Naive thymus-derived CD4-positive, alpha-beta T cell (primary cell): ENCODE results near the gene LYRM1. TPM values are rescaled to one million over a fixed set of nuclear protein-coding genes. Genes with fewer than 3 reads are reported as not detected.

Experiments used
- ATAC-seq: fragments of 150-1000 bp; cut with Tn5 transposase; 2 replicates; pipeline ENCODE4 v1.10.0; 2021; ENCODE audit warnings: mild to moderate bottlenecking, moderate library complexity
- CTCF ChIA-PET: fragments of 350-600 bp; sonication (Branson Sonifier 250); formaldehyde crosslinking; loops from one replicate; lab custom pipeline; 2021; ENCODE audit warnings: antibody characterized with exemption; lab: Charles Lee
- POLR2A ChIA-PET: fragments of 350-600 bp; sonication (Branson Sonifier 250); formaldehyde crosslinking; loops from one replicate; lab custom pipeline; 2021; ENCODE audit warnings: antibody characterized with exemption, inconsistent platforms; lab: Charles Lee
- DNase-seq, 9 donors: peaks; one replicate each; pipeline versions ENCODE4 v3.0.0 to v3.0.0-alpha.2; 2020 to 2022; ENCODE audit warnings: mixed read lengths in 1 of 9
- H3K27ac ChIP-seq: one replicate; pipeline ENCODE4 v1.7.0; 2013; ENCODE audit warnings: mild to moderate bottlenecking, low read depth, low read length, moderate library complexity
- H3K27me3 ChIP-seq, 2 donors: one replicate each; pipeline ENCODE4 v1.7.0; 2013; ENCODE audit warnings: low read length in 2 of 2, mild to moderate bottlenecking in 2 of 2, moderate library complexity in 2 of 2; ENCODE audit not compliant: control insufficient read depth in 2 of 2, insufficient read depth in 2 of 2
- H3K36me3 ChIP-seq, 3 experiments: 1 replicate in 2 of 3; 2 replicates in 1 of 3; pipeline ENCODE4 v1.7.0; 2013; ENCODE audit warnings: low read length in 3 of 3, mild to moderate bottlenecking in 3 of 3, moderate library complexity in 1 of 3; ENCODE audit not compliant: insufficient read depth in 3 of 3, control insufficient read depth in 2 of 3
- H3K4me1 ChIP-seq, 2 donors: one replicate each; pipeline ENCODE4 v1.7.0; 2013; ENCODE audit warnings: low read length in 2 of 2, mild to moderate bottlenecking in 2 of 2, moderate library complexity in 1 of 2; ENCODE audit not compliant: control insufficient read depth in 2 of 2, insufficient read depth in 2 of 2
- H3K4me3 ChIP-seq: 2 replicates; pipeline ENCODE4 v1.7.0; 2013; ENCODE audit warnings: mild to moderate bottlenecking, low read length
- H3K9me3 ChIP-seq, 3 experiments: 1 replicate in 2 of 3; 2 replicates in 1 of 3; pipeline ENCODE4 v1.7.0; 2013; ENCODE audit warnings: low read length in 3 of 3; ENCODE audit not compliant: control insufficient read depth in 2 of 3
- H3K27ac Mint-ChIP-seq, 9 donors: one replicate each; pipeline ENCODE4 v1.8.0; 2020 to 2022; ENCODE audit warnings: mixed read lengths in 9 of 9, mild to moderate bottlenecking in 8 of 9, moderate library complexity in 5 of 9, inconsistent platforms in 2 of 9
- H3K27me3 Mint-ChIP-seq, 5 donors: one replicate each; pipeline ENCODE4 v1.8.0; 2021 to 2022; ENCODE audit warnings: mixed read lengths in 5 of 5, mild to moderate bottlenecking in 1 of 5
- H3K36me3 Mint-ChIP-seq, 5 donors: one replicate each; pipeline ENCODE4 v1.8.0; 2020 to 2022; ENCODE audit warnings: mixed read lengths in 5 of 5, mild to moderate bottlenecking in 3 of 5, inconsistent platforms in 1 of 5
- H3K4me1 Mint-ChIP-seq, 7 donors: one replicate each; pipeline ENCODE4 v1.8.0; 2020 to 2022; ENCODE audit warnings: mixed read lengths in 7 of 7, mild to moderate bottlenecking in 3 of 7, inconsistent platforms in 1 of 7
- H3K4me3 Mint-ChIP-seq, 10 donors: one replicate each; pipeline ENCODE4 v1.8.0; 2020 to 2022; ENCODE audit warnings: mild to moderate bottlenecking in 10 of 10, mixed read lengths in 10 of 10, moderate library complexity in 6 of 10, inconsistent platforms in 2 of 10
- H3K9me3 Mint-ChIP-seq, 11 donors: one replicate each; pipeline ENCODE4 v1.8.0; 2020 to 2022; ENCODE audit warnings: mixed read lengths in 11 of 11, mild to moderate bottlenecking in 4 of 11, inconsistent platforms in 1 of 11, moderate library complexity in 1 of 11
- intact Hi-C, 2 donors: fragments of 100-400 bp; cut with micrococcal nuclease; formaldehyde crosslinking; loops; one replicate each; pipeline ENCODE4 v1.15.1; 2023
- polyA plus RNA-seq, 2 donors: library from polyadenylated mRNA; unstranded; fragments of 300-500 nt; fragmentation: Illumina TruSeq; gene quantifications; one replicate each; pipeline ENCODE4 v1.2.3, GENCODE V29; 2021
- total RNA-seq, 6 experiments: library from RNA in 5 of 6; stranded (reverse) in 5 of 6; gene quantifications; 1 replicate in 5 of 6; 2 replicates in 1 of 6; pipeline ENCODE4 v1.2.3 and lab custom pipeline; 2021 to 2026

The LYRM1 gene
- total and polyA plus RNA-seq, 7 experiments from 2014 or later, result 13.4 to 43.8 (median 23.9) TPM

GRCh38 chr16:20875355-20875650 lies 25.3 kb upstream of the LYRM1 start:
- ChIA-PET POLR2A (interaction anchor here (0.7 to 1.0 kb wide), 2 partner anchors 76 to 137 kb away, joined by 3 read pairs; no protein-coding TSS in a partner anchor), CTCF (interaction anchor here (0.8 to 2.7 kb wide), 7 partner anchors 13 to 69 kb away, joined by 3 to 18 read pairs (median 3); partner anchors contain the start of genes ERI2 and REXO5)
- Mint-ChIP-seq H3K27me3 (no peaks in the 10 kb centered on the region), H3K36me3 (peaks cover 0 to 30% (median 0%) of the 10 kb centered on the region in 5 donors), H3K27ac (peak overlapping the region; percentile 37 to 99 (median 92)), H3K4me1 (peaks cover 30 to 83% (median 44%) of the 10 kb centered on the region in 7 donors), H3K4me3 (peak overlapping the region in 6 of 10 donors; percentile 3 to 85 (median 13)), H3K9me3 (peaks cover 0 to 5% (median 0%) of the 10 kb centered on the region in 11 donors)
- no peak for DNase-seq
- Histone ChIP-seq H3K4me1 (peaks cover 18 to 27% of the 10 kb centered on the region in 2 donors), H3K27ac (no peak overlapping the region), H3K9me3 (no peaks in the 10 kb centered on the region), H3K27me3 (no peaks in the 10 kb centered on the region), H3K36me3 (peaks cover 0 to 5% (median 0%) of the 10 kb centered on the region in 3 experiments), H3K4me3 (no peak overlapping the region)
- intact Hi-C loops, result loop anchor here (1.0 to 2.0 kb wide), 4 partner anchors 25 to 69 kb away; partner anchors contain the start of genes DCUN1D3 (in 1 of the 2), ERI2 (in 1 of the 2), LYRM1 (in 1 of the 2) and REXO5 (in 1 of the 2)
- no peak for ATAC-seq

- ATAC-seq (no peak), DNase-seq (no peak)
- Mint-ChIP-seq H3K27me3 (no peaks in the 10 kb centered on the region), H3K4me1 (peaks cover 17 to 66% (median 26%) of the 10 kb centered on the region in 7 donors), H3K4me3 (no peak overlapping the region), H3K36me3 (peaks cover 0 to 26% (median 0%) of the 10 kb centered on the region in 5 donors), H3K9me3 (peaks cover 0 to 5% (median 0%) of the 10 kb centered on the region in 11 donors), H3K27ac (peak overlapping the region in 1 of 9 donors; percentile 22)
- Histone ChIP-seq H3K27ac (no peak overlapping the region), H3K9me3 (no peaks in the 10 kb centered on the region), H3K27me3 (no peaks in the 10 kb centered on the region), H3K4me1 (peaks cover 13 to 19% of the 10 kb centered on the region in 2 donors), H3K36me3 (peaks cover 0 to 5% (median 0%) of the 10 kb centered on the region in 3 experiments), H3K4me3 (no peak overlapping the region)
- intact Hi-C loops, result no loop called here
- CTCF ChIA-PET, result no interaction called here
- POLR2A ChIA-PET, result interaction anchor here (1.7 kb wide), 1 partner anchor 21 kb away, joined by 6 read pairs; the partner anchor contains the start of genes DCUN1D3 and LYRM1
These were observed 21.9 kb upstream of the LYRM1 start for GRCh38 chr16:20878682-20879147.

- peaks cover 8 to 14% of the 10 kb centered on the region in 2 donors for H3K4me1 ChIP-seq
- H3K27ac ChIP-seq, result no peak overlapping the region
- Mint-ChIP-seq H3K27me3 (no peaks in the 10 kb centered on the region), H3K27ac (peak overlapping the region in 3 of 9 donors; percentile 7 to 48 (median 46)), H3K36me3 (peaks cover 0 to 31% (median 6%) of the 10 kb centered on the region in 5 donors), H3K4me3 (peak overlapping the region in 1 of 10 donors; percentile 45), H3K4me1 (peaks cover 15 to 65% (median 25%) of the 10 kb centered on the region in 7 donors), H3K9me3 (peaks cover 0 to 5% (median 0%) of the 10 kb centered on the region in 11 donors)
- DNase-seq, result no peak
- ATAC-seq, result no peak
- H3K27me3 ChIP-seq, result no peaks in the 10 kb centered on the region
- POLR2A ChIA-PET, result interaction anchor here (1.7 kb wide), 1 partner anchor 20 kb away, joined by 6 read pairs; the partner anchor contains the start of genes DCUN1D3 and LYRM1
- intact Hi-C loops, result no loop called here
- no peaks in the 10 kb centered on the region for H3K9me3 ChIP-seq
- no peak overlapping the region for H3K4me3 ChIP-seq
- CTCF ChIA-PET, result no interaction called here
- H3K36me3 ChIP-seq, result peaks cover 0 to 5% (median 0%) of the 10 kb centered on the region in 3 experiments
These were observed 21.2 kb upstream of the LYRM1 start for GRCh38 chr16:20879175-20880040.

DNA sequence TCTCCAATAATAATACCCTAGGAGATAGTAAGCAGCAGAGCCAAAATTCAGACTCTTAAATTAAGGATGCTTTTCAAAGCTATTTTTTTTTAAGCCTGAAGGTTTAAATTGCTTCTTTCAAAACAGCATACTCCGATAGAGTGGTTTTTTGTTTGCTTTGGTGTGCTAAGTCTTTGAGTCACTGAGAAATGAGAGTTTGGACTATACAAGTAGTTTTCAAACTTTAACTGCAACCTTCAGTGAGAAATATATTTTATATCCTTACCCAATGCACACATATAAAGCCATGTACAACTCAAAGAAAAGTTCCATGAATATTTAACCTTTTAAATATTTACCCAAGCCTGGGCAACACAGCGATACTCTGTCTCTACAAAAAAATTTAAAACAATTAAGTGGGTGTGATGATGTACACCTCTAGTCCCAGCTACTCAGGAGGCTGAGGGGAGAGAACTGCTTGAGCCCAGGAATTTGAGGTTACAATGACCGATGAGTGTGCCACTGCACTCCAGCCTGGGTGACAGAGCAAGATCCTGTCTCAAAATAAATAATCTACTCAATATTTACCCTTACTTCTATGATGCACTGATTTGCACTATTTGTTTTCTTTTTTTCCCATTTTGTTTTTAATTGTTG lies 19.6 kb upstream of the LYRM1 start:
- ChIA-PET CTCF (no interaction called here), POLR2A (no interaction called here)
- H3K4me3 ChIP-seq, result no peak overlapping the region
- Mint-ChIP-seq H3K36me3 (peaks cover 0 to 33% (median 8%) of the 10 kb centered on the region in 5 donors), H3K4me3 (no peak overlapping the region), H3K9me3 (peaks cover 0 to 5% (median 0%) of the 10 kb centered on the region in 11 donors), H3K27ac (peak overlapping the region in 2 of 9 donors; percentile 4 to 12), H3K4me1 (peaks cover 7 to 57% (median 19%) of the 10 kb centered on the region in 7 donors), H3K27me3 (no peaks in the 10 kb centered on the region)
- DNase-seq, result no peak
- no peaks in the 10 kb centered on the region for H3K9me3 ChIP-seq
- H3K27ac ChIP-seq, result no peak overlapping the region
- ATAC-seq, result no peak
- peaks cover 0 to 5% (median 0%) of the 10 kb centered on the region in 3 experiments for H3K36me3 ChIP-seq
- no peaks in the 10 kb centered on the region for H3K27me3 ChIP-seq
- intact Hi-C loops, result no loop called here
- peaks cover 0 to 4% of the 10 kb centered on the region in 2 donors for H3K4me1 ChIP-seq

DNA sequence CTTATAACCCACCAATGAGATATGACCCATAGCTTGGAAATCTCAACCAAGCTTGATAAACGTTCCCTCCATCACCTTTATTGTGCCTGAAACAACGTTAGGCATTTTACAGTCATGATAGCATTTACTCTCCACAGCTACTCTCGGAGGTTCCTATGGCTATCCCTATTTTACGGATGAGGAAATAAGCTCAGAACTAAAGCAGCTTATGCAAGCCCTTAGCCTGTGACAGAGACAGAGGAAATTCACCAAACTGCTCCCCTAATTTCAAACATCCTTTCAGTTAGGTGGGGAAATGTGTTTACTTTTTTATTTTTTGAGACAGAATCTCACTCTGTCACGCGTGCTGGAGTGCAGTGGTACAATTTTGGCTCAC lies 19.1 kb upstream of the LYRM1 start:
- Histone ChIP-seq H3K27ac (no peak overlapping the region), H3K9me3 (no peaks in the 10 kb centered on the region), H3K4me1 (peaks cover 0 to 4% of the 10 kb centered on the region in 2 donors), H3K27me3 (no peaks in the 10 kb centered on the region), H3K36me3 (peaks cover 0 to 5% (median 0%) of the 10 kb centered on the region in 3 experiments), H3K4me3 (no peak overlapping the region)
- no peak for ATAC-seq
- peaks cover 7 to 56% (median 22%) of the 10 kb centered on the region in 7 donors for H3K4me1 Mint-ChIP-seq
- peaks cover 0 to 4% (median 0%) of the 10 kb centered on the region in 11 donors for H3K9me3 Mint-ChIP-seq
- CTCF ChIA-PET, result no interaction called here
- no peak overlapping the region for H3K4me3 Mint-ChIP-seq
- no peak for DNase-seq
- no peaks in the 10 kb centered on the region for H3K27me3 Mint-ChIP-seq
- H3K36me3 Mint-ChIP-seq, result peaks cover 0 to 32% (median 11%) of the 10 kb centered on the region in 5 donors
- intact Hi-C loops, result no loop called here
- POLR2A ChIA-PET, result no interaction called here
- H3K27ac Mint-ChIP-seq, result peak overlapping the region in 1 of 9 donors; percentile 4
